NCI-H187 treated with DMSO at 0.1 percent for 48 hours (cell line): ENCODE results near the gene ZP3.
A peak's percentile ranks its signal among the peaks of the same experiment; 100 is the strongest.
"Not testable (repeated sequence)": the region's sequence is repeated elsewhere in the genome, so short reads cannot be mapped to it uniquely, and the experiment has no call there.

Source experiments
- DNase-seq: peaks from one replicate; lab custom pipeline; 2025; lab: John Stamatoyannopoulos, UW

Gene ZP3

DNA sequence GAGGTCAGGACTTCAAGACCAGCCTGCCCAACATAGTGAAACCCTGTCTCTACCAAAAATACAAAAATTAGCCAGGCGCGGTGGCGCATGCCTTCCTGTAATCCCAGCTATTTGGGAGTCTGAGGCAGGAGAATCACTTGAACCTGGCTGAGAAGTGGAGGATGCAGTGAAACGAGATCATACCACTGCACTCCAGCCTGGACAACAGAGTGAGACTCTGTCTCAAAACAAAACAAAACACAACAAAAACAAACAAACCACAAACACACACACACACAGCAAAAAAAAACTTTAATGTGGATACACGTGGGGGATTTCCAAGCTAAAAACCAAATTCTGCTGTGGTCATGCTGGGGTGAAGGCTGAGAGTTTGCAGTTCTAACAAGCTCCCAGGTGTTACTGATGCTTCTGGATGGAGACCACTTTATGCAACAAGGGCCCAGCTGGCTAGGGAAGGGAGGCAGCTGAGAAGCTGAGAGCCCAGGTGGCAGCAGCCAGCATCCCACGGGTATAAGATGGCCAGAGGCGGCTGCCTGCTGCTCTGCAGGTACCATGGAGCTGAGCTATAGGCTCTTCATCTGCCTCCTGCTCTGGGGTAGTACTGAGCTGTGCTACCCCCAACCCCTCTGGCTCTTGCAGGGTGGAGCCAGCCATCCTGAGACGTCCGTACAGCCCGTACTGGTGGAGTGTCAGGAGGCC lies at the start of gene ZP3:
Gene ZP3 (plus strand): TSS at position 538 of the 699 bp plus-strand sequence. CDS start 15 bp downstream, at position 553.
- DNase-seq = no peak

DNA sequence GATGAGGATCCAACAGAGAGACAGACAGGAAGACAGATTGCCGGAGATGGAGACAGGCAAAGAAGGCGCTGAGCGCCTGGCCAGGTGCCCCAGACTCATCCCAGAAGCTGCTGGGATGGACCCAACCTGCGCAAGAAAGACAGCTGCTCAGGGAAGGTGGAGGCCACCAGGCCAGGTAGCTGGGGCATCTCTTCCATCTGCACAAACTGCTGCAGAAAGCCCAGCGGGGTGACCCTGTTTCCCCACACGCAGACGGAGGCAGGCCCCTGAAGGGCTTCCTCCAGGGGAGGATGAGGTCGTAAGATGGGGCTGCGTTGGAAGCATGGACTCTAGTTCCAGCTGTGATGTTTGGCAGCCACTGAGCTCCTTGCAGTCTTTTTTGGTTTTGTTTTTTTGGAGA lies 49.5 kb upstream of the ZP3 start:
- no peak for DNase-seq

DNA sequence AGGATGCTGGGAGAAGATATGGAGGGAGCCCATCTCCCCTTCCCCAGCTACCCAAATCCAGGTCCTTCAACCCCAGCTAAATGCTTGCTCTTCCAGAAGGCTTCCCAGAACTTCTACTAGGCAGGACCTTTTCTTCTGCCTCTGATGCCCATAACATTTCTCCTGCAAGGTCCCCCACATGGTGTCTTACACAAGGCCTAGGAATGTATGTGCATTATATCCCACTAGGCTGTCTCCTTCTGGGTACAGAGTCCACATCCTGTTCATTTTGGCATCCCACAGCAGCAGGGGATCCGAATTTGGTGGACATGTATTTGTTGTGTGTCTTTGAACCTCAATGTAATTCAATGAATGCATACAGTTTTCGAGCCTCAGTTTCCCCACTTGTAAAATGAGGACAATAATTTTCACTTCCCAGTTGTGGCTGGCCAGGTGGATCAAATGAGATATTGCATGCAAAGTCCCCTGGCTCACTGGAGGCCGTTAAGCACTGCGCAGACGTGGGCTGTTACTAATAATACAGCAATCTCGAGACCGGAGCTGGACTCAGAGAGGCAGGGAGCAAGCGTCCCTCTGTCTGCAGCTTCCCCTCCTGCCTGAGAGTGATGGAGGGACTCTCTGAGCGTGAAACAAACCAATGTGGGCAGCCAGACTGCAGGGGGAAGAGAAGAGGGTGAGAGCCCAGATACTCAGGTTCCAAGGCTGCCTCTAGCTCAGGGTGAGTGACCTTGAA lies 47.4 kb upstream of the ZP3 start:
- DNase-seq = no peak

DNA sequence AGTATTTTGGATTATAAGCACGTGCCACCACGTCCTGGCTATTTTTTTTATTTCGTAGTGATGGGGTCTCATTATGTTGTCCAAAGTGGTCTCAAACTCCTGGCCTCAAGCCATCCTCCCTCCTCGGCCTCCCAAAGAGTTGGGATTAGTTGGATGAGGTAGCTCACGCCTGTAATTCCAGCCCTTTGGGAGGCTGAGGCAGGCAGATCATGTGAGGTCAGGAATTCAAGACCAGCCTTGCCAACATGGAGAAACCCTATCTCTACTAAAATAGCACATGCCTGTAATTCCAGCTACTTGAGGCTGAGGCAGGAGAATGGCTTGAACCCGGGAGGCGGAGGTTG lies 44.2 kb upstream of the ZP3 start:
- no peak for DNase-seq

DNA sequence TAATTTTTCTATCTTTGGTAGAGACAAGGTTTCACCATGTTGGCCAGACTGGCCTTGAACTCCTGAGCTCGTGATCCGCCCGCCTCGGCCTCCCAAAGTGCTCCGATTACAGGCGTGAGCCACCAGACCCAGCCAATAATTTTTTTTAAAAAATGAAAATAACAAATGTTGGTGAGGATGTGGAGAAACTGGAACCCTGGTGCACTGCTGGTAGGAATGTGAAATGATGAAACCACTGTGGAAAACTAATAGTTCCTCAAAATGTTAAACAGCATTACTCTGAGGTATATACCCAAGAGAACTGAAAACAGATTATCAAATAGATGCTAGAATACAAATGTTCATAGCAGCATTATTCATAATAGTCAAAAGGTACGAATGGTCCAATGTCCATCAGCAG lies 42.9 kb upstream of the ZP3 start:
- no peak for DNase-seq

DNA sequence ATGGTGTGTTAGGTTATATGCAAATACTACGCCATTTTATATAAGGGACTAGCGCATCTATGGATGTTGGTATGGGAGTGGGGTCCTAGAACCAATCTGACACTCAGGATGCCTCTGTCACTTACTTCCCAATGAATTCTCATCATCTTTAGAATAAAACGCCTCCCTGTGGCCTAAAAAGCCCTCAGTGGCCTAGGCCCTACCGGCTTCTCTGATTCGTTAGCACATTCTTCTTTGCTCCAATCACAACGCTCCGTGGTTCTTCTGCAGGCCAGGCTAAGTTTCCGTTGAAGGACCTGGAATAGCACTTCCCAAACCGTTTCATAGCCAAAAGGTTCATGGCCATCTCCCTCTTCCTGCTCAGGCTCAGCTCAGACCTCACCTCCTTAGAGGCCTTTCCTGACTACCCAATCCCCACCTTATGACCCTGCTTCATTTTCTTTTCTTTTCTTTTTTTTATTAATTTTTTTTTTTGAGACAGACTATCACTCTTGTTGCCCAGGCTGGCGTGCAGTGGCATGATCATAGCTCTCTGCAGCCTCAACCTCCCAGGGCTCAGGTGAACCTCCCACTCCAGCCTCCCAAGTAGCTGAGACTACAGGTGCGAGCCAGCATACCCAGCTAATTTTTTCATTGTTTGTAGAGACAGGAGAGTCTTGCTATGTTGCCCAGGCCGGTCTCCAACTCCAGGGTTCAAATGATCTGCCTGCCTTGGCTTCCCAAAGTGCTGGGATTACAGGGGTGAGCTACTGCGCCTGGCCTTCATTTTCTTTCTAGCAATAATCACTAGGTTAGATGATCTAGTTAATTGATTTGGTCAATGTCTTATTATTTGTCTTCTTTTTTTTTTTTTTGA lies 41.4 kb upstream of the ZP3 start:
- DNase-seq = no peak

DNA sequence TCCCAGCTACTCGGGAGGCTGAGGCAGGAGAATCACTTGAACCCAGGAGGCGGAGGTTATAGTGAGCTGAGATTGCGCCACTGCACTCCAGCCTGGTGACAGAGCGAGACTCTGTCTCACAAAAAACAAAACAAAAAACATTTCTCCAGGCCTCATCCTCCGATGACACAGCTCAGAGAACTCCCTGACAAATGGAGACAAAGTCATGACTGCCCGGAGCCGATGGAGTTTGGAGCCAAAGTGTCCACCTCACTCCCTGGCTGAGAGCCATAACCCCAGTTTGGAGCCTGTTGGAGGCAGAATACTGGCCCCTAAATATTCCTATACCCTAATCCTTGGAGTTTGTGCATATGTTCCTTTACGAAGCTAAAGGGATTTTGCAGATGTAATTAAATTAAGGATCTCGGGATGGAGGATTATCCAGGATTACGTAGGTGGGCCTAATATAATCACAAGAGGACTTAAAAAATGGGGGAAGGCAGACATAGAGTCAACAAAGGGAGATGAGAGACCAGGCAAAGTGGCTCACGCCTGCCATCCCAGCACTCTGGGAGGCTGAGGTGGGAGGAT lies 38.0 kb upstream of the ZP3 start:
- DNase-seq = no peak

DNA sequence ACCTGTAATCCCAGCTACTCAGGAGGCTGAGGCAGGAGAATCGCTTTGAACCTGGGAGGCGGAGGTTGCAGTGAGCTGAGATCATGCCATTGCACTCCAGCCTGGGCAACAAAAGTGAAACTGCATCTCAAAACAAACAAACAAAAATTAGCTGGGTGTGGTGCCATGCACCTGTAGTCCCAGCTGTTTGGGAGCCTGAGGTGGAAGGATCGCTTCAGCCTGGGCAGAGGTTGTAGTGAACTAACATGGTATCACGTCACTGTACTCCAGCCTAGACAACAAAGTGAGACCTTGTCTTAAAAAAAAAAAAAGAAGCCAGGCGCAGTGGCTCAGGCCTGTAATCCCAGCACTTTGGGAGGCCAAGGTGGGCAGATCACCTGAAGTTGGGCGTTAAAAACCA lies 37.0 kb upstream of the ZP3 start:
- DNase-seq = not testable (repeated sequence)

DNA sequence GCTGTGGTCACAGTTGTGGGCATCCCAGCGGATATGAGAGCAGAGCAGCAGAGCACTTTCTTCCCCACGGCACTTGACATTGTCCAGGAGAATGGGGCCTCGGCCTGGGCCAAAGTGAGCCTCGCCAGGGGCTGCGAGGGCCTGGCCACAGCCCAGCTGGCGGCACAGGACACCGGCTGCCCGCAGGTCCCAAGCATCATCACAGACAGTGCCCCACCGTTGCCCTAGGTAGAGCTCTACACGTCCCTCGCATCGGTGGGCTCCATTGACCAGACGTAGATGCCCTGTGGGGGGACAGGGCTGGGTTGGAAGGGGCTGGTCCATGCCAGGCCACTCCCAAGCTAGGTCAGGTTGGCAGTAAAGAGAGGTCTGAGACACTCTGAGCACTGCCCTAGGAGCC lies 34.7 kb upstream of the ZP3 start:
- no peak for DNase-seq

DNA sequence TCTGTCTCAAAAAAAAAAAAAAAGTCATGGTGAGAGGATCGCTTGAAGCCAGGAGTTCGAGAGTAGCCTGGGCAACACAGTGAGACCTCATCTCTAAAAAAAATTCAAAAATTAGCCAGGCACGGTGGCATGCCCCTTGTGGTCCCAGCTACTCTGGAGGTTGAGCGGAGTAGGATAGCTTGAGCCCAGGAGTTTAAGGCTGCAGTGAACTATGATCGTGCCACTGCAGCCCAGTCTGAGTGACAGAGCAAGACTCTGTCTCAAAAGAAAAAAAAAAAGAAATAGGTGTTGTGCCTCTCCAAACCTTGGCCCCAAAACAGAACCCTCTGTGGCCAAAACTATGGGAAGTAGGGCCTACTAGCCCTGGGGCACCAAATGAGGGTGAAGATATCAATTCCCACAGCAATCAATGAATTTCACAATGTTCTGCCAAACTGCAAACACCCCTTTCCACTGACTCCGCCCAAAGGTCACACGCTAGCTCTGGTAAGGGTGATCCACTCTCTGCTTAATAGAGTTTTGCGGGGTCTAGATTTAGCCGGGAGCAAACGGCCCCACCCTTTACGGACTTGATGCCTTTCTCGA lies 32.1 kb upstream of the ZP3 start:
- no peak for DNase-seq

DNA sequence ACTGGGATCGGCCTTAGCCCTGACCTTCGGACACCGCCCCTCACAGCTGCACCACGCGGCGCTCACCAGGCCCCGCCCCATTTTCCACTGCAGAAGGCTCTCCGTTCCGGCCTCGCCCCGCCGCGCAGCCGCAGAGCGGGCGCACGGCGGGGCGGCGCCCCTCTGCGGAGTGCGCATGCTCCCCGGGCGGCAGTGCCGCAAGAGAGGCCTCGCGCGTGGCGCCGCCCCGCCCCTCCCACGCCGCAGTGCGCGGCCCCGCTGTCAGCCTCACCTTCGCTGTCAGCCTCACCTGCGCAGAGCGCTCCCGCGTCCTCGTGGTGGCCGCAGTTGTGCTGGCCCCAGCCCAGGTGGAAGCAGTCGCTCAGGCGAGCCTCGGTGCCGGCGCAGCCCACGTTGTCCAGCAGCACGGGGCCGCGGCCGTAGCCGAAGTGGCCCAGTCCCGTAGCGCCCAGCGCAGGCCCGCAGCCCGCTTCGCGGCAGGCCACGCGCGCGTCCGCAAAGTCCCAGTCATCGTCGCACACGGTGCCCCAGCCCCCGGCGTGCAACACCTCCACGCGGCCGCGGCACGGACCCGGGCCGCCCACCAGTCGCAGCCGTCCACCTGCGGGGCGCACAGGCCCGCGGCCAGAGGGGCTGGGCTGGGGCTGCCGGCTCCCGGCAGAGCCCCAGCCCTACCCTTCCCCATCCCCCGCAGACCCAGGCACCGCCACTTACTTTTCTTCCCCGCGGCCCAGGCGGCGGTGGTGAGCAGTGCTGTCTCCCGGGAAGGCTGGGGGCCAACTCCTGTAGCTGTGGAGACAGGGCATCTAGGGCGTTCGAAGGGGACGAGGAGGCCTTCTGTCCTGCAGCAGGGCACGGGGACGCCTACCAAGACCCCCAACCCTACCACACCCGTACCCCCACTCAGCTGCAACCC lies 31.4 kb upstream of the ZP3 start:
- DNase-seq = peak; percentile 59

DNA sequence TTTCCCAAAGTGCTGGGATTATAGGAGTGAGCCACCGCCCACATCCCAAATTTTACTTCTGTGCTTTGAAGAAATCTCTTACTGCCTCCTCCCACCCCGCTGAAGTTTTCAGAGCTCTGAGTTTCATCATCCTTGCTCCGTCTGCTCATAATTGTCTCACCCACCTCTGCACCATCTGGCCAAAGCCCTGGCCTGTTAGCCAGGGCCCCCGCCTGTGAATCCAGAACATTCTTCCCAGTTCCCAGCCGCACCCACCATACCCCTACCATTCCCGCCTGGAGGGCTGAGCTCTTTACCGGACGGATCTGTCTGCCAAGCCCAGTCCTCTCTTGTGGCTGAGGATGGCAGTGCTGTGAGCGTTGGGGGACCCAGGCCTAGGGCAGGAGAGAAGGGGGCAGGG lies 29.8 kb upstream of the ZP3 start:
- no peak for DNase-seq

DNA sequence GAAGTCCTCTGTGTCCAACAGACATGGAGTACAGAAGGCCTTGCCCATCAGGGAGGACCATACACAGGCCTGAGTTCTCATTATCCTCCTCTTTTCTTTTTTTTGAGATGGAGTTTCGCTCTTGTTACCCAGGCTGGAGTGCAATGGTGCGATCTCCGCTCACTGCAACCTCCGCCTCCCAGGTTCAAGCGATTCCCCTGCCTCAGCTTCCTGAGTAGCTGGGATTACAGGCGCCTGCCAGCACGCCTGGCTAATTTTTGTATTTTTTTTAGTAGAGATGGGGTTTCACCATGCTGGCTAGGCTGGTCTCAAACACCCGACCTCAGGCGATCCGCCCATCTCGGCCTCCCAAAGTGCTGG lies 29.2 kb upstream of the ZP3 start:
- not testable (repeated sequence) for DNase-seq

DNA sequence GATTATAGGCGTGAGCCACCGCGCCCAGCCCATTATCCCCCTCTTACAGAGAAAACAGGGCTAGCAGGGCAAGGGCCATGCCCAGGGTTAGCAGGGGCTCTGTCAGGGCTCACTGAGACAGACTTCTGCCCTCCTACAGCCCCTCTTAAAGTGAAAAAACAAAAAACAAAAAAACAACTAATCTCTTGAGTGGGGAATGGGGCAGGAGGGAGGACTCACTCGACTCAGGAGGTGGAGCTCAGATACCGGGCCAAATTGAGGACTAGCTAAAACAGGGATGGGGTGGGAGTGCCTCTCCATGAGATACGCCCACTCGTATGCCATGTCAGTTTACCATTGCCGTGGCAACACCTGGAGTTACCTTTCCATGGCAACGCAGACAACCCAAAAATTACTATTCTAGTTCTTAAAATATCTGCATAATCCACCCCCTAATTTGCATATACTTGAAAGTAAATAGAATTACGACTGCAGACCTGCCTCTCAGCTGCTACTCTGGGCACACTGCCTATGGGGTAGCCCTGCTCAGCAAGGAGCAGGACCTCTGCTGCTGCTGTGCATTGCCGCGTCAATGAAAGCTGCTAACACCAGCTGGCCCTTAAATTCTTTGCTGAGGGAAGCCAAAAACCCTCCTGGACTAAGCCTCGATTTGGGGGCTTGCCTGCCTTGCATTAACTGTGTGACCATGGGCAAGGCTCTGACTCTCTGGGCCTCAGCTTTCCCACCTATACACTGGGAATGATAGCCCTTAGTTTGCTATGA lies 28.6 kb upstream of the ZP3 start:
- DNase-seq = no peak

DNA sequence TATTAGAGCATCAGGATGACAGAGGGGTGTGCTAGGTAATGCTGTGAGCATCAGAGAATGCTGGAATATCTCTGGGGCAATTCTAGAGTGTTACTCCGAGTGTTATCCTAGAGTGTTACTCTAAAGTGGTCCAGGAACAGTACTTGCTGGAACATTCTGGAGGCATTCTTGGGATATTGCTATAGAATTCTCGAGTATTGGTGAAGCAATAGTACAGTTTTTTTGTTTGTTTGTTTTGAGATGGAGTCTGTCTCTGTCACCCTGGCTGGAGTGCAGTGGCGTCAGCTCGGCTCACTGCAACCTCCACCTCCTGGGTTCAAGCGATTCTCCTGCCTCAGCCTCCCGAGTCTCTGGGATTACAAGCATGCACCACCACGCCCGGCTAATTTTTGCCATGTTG lies 27.9 kb upstream of the ZP3 start:
- DNase-seq = no peak

DNA sequence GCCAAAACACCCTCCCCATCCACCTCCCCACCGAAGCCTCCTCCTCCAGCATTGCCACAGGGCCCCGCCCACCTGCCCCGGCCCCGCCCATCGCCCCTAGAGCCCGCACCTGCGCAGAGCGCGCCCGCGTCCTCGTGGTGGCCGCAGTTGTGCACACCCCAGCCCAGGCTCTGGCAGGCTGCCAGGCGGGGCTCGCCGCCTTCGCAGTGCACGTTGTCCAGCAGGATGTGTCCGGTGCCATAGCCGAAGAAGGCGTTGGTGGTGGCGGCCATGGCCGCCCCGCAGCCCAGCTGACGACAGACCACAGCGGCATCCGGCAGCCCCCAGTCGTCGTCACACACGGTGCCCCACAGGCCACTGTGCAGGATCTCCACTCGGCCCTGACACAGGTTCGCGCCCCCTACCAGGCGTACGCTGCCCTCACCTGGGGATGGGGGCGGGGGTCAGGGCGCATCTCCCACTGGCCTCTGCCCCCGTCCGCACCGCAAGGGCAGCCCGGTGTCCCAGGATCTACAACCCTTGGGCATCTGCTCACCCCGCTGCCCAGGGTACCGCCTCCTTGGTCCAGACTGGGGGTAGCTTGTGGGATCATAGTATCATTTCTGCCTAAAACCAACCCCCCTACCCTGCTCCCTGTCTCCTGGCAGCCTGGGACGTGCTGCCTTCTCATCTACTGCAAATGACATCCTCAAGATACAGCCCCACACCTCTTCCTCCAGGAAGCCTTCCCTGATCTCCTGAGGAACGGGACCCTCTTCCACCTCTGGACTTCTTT lies 27.2 kb upstream of the ZP3 start:
- DNase-seq = peak; percentile 34

DNA sequence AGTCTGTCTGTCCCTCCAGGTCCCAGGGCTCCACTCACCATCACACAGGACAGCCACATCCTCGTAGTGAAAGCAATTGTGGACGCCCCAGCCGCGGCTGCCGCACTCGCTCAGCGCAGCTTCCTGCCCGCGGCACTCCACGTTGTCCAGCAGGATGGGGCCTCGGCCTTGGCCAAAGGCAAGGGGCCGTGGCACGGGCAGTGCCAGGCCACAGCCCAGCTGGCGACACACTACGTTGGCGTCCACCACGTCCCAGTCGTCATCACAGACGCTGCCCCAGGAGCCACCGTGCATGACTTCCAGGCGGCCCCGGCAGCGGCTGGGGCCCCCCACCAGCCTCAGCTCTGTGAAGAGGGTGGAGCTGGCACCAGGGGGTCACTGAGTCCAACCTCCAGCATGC lies 24.5 kb upstream of the ZP3 start:
- no peak for DNase-seq

DNA sequence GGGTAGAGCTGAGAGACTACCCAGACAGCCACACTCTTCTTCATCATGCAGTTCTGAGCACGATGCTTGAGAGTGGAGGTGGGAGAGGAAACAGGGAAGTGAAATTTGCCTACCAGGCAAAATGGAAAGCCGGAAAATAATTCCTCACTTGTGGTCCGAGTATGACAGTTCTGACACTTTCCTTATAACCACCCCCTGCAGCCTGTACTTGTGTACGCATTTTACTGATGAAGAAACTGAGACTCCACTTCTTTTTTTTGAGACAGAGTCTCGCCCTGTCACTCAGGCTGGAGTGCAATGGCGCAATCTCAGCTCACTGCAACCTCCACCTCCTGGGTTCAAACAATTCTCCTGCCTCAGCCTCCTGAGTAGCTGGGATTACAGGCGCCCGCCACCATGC lies 21.7 kb upstream of the ZP3 start:
- DNase-seq = not testable (repeated sequence)

DNA sequence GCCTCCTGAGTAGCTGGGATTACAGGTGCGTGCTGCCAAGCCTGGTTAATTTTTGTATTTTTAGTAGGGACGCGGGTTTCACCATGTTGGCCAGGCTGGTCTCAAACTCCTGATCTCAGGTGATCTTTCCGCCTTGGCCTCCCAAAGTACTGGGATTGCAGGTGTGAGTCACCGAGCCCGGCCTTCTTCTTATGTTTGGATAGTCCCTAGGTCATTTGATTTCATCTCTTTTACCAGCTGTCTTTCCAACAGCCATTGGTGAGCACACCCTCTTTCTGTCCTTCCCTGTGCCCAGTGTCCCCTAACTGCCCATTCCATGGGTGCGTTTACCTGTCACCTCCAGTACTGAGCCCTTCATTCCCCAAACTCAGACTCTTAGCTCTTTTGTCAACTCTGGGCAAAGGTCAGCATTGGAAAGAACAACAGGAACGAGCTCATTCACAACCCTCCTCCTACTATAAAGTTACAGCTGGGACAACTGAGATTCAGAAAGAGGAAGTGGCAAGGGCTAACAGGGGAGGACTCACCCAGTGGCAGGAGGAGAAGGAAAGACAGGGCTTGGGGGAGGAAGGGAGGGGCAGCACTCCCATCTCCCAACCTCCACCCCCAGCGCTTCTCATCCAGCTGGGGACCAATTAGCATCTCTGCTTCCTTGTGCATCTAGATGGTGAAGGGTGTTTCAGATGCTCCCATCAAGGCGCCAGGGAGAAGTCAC lies 20.8 kb upstream of the ZP3 start:
- no peak for DNase-seq
